GM10248 (cell line): ENCODE data around the gene ZNF764.

Source experiments
- CTCF ChIA-PET: fragments of 300-600 bp; sonication (Branson Sonifier 250); formaldehyde crosslinking; extraction: SDS; loops from one replicate; lab custom pipeline; 2021; ENCODE audit warnings: antibody characterized with exemption; lab: Yijun Ruan, JAX
- POLR2A ChIA-PET: fragments of 350-650 bp; sonication (Branson Sonifier 250); formaldehyde crosslinking; extraction: SDS; loops from one replicate; lab custom pipeline; 2020; ENCODE audit warnings: antibody characterized with exemption; lab: Yijun Ruan, JAX
- DNase-seq: peaks from one replicate; pipeline ENCODE4 v3.0.0; 2012; ENCODE audit errors: extremely low spot score
- CTCF ChIP-seq: IDR thresholded peaks from 2 replicates; pipeline ENCODE4 v1.5.1; 2012; ENCODE audit warnings: mild to moderate bottlenecking, low read depth; ENCODE audit errors: extremely low read depth, missing control alignments, control extremely low read depth

Gene ZNF764

GRCh38 chr16:30521873-30522641 lies 36.1 kb downstream of the ZNF764 start:
- ChIA-PET CTCF (interaction anchor here (1.8 kb wide), 1 partner anchor 13 kb away, joined by 8 read pairs; the partner anchor contains the start of gene ZNF747), POLR2A (no interaction called here)
- TF ChIP-seq CTCF: no peak
- no peak for DNase-seq

GRCh38 chr16:30521476-30521872 lies 36.7 kb downstream of the ZNF764 start:
- DNase-seq: no peak
- CTCF ChIA-PET: interaction anchor here (1.8 kb wide), 1 partner anchor 14 kb away, joined by 8 read pairs; the partner anchor contains the start of gene ZNF747
- POLR2A ChIA-PET: no interaction called here
- TF ChIP-seq CTCF: no peak

GRCh38 chr16:30519120-30520049 lies 38.8 kb downstream of the ZNF764 start:
- no peak for DNase-seq
- no peak for TF ChIP-seq CTCF
- CTCF ChIA-PET: interaction anchor here (1.3 to 2.1 kb wide), 2 partner anchors 44 to 110 kb away, joined by 3 to 5 read pairs; no protein-coding TSS in a partner anchor
- POLR2A ChIA-PET: no interaction called here

DNA sequence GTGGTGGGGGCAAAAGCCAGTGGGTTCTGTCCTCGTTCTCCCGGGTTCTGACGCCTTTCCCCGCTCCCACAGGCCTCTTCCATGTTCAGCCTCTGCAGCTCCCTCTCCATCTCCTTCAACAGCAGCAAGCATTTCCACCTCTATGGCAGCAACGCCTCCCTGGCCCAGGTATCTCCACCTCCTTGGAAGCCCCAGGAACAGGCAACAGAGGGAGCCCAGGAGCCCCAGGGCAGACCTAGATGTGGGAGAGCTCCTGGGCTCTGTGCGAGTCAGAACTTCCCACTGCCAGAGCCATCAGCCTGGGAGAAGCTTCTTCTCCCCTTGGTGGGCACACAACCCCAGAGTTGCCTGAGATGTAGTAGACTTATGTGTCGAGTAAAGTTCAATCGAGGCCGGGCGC lies 39.6 kb downstream of the ZNF764 start:
- ChIA-PET CTCF (interaction anchor here (1.2 to 2.1 kb wide), 5 partner anchors 17 to 110 kb away, joined by 3 to 5 read pairs (median 4); no protein-coding TSS in a partner anchor), POLR2A (no interaction called here)
- no peak for DNase-seq
- no peak for TF ChIP-seq CTCF

GRCh38 chr16:30515275-30515674 lies 42.9 kb downstream of the ZNF764 start:
- POLR2A ChIA-PET: no interaction called here
- no peak for DNase-seq
- no peak for TF ChIP-seq CTCF
- CTCF ChIA-PET: interaction anchor here (0.8 to 1.0 kb wide), 2 partner anchors 82 to 85 kb away, joined by 3 read pairs; partner anchors contain the start of gene DCTPP1

DNA sequence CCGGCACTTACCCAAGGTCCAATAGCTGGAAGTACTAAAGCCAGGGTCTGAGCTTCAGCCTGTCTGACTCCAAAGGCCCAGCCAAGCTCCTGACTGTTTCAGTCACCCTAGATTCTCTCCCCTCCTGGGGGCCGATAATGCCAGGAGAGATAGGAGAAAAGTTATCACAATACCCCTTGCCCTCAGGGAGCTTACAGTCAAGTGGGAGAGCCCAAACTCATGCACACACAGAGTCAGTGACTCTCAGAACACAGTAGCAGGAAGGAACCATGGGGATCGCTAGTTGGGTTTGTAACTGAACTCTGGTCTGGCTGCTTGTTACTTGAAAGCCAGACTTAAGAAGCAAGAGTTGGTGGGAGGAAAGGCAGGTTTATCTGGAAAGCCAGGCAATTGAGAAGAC lies 46.7 kb downstream of the ZNF764 start:
- POLR2A ChIA-PET: no interaction called here
- CTCF ChIA-PET: interaction anchor here (1.0 to 1.7 kb wide), 4 partner anchors 14 to 83 kb away, joined by 3 to 4 read pairs (median 3); partner anchors contain the start of gene ZNF688
- DNase-seq: no peak
- TF ChIP-seq CTCF: no peak
